ENCODE data around the gene MTARC2. TPM values are rescaled to one million over a fixed set of nuclear protein-coding genes. Genes with fewer than 3 reads are reported as not detected.

MTARC2 gene
- total and polyA plus RNA-seq, 10 of the 15 experiments (the other 5 are each of a cell fraction or from before 2014, with no cell fraction given): 1.9 to 5.5 (median 3.3) TPM

DNA sequence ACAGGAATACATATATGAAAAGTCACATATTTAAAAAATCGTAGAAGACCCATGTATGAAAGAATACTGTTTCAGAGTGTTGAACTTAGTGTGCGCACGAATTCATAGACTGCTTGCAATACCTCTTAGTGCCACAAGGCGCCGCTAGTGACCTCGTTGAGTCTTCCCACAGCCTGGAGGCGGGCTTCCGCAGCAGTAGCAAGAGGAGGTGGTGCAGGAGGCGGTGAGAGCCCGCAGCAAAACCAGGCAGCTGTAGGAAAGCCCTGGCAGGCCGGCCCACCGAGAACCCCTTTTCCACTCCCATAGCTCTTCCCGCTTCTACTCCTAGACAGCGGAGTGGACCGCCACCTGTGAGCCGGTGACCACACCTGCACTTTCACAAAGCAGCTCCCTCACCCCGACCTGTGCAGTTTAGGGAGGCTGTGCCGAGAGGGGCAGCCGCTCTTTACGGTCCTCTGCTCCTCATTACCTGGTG is 62.1 kb downstream of the MTARC2 start (continued):
- TF ChIP-seq, protein P1, sequence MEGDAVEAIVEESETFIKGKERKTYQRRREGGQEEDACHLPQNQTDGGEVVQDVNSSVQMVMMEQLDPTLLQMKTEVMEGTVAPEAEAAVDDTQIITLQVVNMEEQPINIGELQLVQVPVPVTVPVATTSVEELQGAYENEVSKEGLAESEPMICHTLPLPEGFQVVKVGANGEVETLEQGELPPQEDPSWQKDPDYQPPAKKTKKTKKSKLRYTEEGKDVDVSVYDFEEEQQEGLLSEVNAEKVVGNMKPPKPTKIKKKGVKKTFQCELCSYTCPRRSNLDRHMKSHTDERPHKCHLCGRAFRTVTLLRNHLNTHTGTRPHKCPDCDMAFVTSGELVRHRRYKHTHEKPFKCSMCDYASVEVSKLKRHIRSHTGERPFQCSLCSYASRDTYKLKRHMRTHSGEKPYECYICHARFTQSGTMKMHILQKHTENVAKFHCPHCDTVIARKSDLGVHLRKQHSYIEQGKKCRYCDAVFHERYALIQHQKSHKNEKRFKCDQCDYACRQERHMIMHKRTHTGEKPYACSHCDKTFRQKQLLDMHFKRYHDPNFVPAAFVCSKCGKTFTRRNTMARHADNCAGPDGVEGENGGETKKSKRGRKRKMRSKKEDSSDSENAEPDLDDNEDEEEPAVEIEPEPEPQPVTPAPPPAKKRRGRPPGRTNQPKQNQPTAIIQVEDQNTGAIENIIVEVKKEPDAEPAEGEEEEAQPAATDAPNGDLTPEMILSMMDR (IDR thresholded peaks at IDR 0.05 in 2 of 3, conservative IDR thresholded peaks at IDR 0.05 in 1 of 3; ENCODE audit: control insufficient read depth in 2 of 3, extremely low read depth in 1 of 3, insufficient read depth in 1 of 3, low read depth in 3 of 3, low read length in 3 of 3): peak; percentile 93 to 96 (median 94); a peak in 5 of 6 replicates
- no peak for TF ChIP-seq SREBF1 (IDR thresholded peaks at IDR 0.05; ENCODE audit: low read length)
- no peak for TF ChIP-seq NR2C2 (IDR thresholded peaks at IDR 0.05; ENCODE audit: borderline replicate concordance, control insufficient read depth, insufficient read length, low read depth)
- TF ChIP-seq, protein P2, sequence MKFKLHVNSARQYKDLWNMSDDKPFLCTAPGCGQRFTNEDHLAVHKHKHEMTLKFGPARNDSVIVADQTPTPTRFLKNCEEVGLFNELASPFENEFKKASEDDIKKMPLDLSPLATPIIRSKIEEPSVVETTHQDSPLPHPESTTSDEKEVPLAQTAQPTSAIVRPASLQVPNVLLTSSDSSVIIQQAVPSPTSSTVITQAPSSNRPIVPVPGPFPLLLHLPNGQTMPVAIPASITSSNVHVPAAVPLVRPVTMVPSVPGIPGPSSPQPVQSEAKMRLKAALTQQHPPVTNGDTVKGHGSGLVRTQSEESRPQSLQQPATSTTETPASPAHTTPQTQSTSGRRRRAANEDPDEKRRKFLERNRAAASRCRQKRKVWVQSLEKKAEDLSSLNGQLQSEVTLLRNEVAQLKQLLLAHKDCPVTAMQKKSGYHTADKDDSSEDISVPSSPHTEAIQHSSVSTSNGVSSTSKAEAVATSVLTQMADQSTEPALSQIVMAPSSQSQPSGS (IDR thresholded peaks at IDR 0.05; ENCODE audit: low read length): no peak
- no peak for TF ChIP-seq HCFC1 (IDR thresholded peaks at IDR 0.05; ENCODE audit: low read length)
- TF ChIP-seq RAD21 (IDR thresholded peaks at IDR 0.05; ENCODE audit: insufficient read depth, low read depth, low read length): peak; percentile 75

DNA sequence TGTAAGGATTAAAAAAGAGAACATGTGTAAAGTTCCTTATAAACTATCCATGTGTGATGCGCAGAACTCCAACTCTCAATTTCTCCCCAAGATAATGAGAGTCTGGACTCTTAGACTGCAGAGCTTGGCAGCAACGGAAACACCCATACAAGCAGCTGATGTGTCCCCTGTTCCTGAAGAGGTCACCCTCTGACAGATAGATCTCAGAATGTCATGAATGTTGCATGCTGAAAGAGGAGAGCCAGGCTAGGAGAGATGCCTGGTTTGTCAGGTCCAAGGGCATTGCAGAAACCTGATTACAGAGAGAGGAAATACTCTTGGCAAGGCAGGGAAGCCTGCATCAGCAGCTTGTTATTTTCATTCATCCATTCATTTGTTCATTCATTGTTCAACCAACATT is 62.8 kb downstream of the MTARC2 start:
- 100% methylated on average over 2 of the region's 2 CpGs for WGBS (ENCODE audit: insufficient coverage, insufficient replicate concordance, low lambda C conversion rate, missing lambda C conversion rate)
- H2AFZ ChIP-seq (ENCODE audit: control insufficient read depth, low read depth, low read length): no peak overlapping the region
- H3K9me3 ChIP-seq (replicated peaks; ENCODE audit: control insufficient read depth, insufficient read depth, low read length): no peaks in the 10 kb centered on the region
- CTCF ChIA-PET: interaction anchor here (0.7 to 5.6 kb wide), 15 partner anchors 8 to 1645 kb away, joined by 3 to 45 read pairs (median 4); no protein-coding TSS in a partner anchor
- H3K27ac ChIP-seq (ENCODE audit: control insufficient read depth, insufficient read depth): no peak overlapping the region
- H3K36me3 ChIP-seq (ENCODE audit: control insufficient read depth in 2 of 2, insufficient read depth in 2 of 2, low read length in 1 of 2): no peaks in the 10 kb centered on the region
- in situ Hi-C loops (cut with MboI): no loop called here
- no peak overlapping the region for H3K4me2 ChIP-seq (ENCODE audit: control insufficient read depth, insufficient read depth)
- no peaks in the 10 kb centered on the region; a peak in 1 of 4 replicates for H3K27me3 ChIP-seq (replicated peaks in 1 of 2; ENCODE audit: control insufficient read depth in 2 of 2, insufficient read depth in 2 of 2, low read length in 1 of 2)
- intact Hi-C loops (cut with micrococcal nuclease; ENCODE audit: unreplicated experiment): loop anchor here (1.0 kb wide), 2 partner anchors 392 to 624 kb away; no protein-coding TSS in a partner anchor
- RAD21 ChIA-PET (ENCODE audit: unreplicated experiment): interaction anchor here (1.0 to 2.7 kb wide), 4 partner anchors 392 to 1643 kb away, joined by 3 to 17 read pairs (median 6); no protein-coding TSS in a partner anchor
- SMC1A ChIA-PET (ENCODE audit: uncharacterized antibody, unreplicated experiment): interaction anchor here (1.3 to 2.6 kb wide), 5 partner anchors 64 to 624 kb away, joined by 3 to 11 read pairs (median 5); no protein-coding TSS in a partner anchor
- no peak overlapping the region for H3K4me3 ChIP-seq
- DNase-seq (ENCODE audit: low read depth, low spot score) (no peak), ATAC-seq (no peak), FAIRE-seq (no peak)
- H3K79me2 ChIP-seq (ENCODE audit: control insufficient read depth, insufficient read depth, low read length): no peaks in the 10 kb centered on the region
- H3K9ac ChIP-seq (ENCODE audit: control insufficient read depth, insufficient read depth, low read length): no peak overlapping the region
- BruUV-seq (replicated peaks): no TSS peak
- POLR2A ChIA-PET: no interaction called here
- no peaks in the 10 kb centered on the region for H4K20me1 ChIP-seq (ENCODE audit: control insufficient read depth, insufficient read depth)
- no peaks in the 10 kb centered on the region for H3K4me1 ChIP-seq (ENCODE audit: control insufficient read depth, insufficient read depth, low read length)
- TF ChIP-seq NBN (IDR thresholded peaks at IDR 0.05): no peak
- no peak for TF ChIP-seq CBX5 (IDR thresholded peaks at IDR 0.05; ENCODE audit: low read depth)
- TF ChIP-seq, protein P3, sequence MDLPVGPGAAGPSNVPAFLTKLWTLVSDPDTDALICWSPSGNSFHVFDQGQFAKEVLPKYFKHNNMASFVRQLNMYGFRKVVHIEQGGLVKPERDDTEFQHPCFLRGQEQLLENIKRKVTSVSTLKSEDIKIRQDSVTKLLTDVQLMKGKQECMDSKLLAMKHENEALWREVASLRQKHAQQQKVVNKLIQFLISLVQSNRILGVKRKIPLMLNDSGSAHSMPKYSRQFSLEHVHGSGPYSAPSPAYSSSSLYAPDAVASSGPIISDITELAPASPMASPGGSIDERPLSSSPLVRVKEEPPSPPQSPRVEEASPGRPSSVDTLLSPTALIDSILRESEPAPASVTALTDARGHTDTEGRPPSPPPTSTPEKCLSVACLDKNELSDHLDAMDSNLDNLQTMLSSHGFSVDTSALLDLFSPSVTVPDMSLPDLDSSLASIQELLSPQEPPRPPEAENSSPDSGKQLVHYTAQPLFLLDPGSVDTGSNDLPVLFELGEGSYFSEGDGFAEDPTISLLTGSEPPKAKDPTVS (IDR thresholded peaks at IDR 0.05; ENCODE audit: low read depth, low read length): no peak
- no peak for TF ChIP-seq SP1 (IDR thresholded peaks at IDR 0.05; ENCODE audit: low read depth, low read length)
- no peak for TF ChIP-seq NR2F1 (conservative IDR thresholded peaks at IDR 0.05)
- no peak for TF ChIP-seq HDAC2 (IDR thresholded peaks at IDR 0.05)
- no peak for TF ChIP-seq IKZF1 (conservative IDR thresholded peaks at IDR 0.05)

Data from GM12878 (cell line).